ENCODE data around the gene GBX2. TPM values are rescaled to one million over a fixed set of nuclear protein-coding genes. Genes with fewer than 3 reads are reported as not detected.

GBX2 gene
- not detected for total RNA-seq
- long read RNA-seq, donor 1: 0 reads
- long read RNA-seq, donor 2: 0 reads

DNA sequence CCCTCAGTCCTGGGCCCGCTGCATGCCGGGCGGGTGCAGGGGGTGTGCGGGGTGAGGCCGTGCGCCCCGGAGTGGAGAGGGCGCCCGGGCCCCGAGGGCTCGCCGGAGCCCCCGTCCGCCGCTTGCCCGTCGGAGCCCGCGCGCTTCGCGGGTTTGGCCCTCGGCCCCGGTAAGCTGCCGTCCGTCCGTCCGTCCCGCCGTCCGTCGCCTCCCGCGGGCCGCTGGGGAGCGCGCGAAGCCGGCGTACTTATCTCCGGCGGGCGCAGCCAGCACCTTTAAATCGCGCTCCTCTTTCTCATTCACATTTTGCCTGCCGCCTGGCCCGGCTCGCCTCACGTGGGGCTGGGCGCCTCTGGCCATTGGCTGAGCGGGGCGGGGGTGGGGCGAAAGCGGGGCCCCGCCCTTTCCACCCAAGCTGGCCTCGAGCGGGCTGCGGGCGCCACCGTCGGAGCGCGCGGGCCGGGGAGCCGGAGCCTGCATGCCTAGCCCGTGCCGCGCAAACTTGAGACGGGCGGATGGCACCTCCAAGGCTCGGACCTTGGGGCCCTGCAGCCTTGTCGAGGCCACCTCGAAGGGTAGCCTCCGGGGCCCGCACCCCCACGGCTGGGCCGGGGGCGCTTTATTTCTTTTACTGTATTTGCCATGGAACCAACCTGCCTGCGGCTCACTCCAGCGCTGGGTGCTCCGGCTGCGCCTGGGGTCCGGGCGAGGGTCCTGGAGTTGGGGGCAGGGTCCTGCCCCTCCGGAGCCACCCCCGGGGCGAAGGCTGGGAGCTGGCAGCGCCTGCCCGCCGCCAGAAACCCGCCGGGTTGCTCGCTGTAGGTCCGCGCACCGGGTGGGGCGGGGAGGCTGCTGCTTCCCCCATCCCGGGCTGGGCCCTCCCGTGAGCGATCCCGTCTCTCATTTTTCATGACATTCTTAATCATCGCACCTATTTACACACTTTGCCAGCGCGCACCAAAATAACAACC, at the start of gene GBX2:
TSS of gene GBX2 (minus strand) at position 277 of the 971 bp plus-strand sequence. CDS start 415 bp downstream, outside the sequence.
- intact Hi-C loops (cut with DNase I): no loop called here
- DNase-seq (ENCODE audit: low spot score): no peak

DNA sequence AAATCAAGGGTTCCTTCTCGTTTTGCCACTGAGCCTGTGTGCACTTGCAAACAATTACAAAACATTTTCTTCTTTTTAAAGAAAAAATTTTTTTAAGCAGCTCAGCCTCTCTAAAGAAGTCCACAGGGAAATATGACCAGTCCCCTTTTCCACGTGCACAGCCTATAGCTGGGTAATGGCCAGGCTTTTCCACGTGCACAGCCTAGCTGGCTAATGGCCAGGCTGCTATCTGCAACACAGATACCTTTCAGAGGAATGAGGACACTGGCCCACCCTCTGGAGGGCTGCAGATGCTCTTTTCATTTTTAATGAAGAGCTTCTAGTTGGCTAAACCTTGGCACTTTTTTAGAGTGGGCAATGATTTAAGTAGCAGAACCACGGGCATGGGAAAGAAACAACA, 49.7 kb upstream of the GBX2 start:
- intact Hi-C loops (cut with DNase I): no loop called here
- no peak for DNase-seq (ENCODE audit: low spot score)

DNA sequence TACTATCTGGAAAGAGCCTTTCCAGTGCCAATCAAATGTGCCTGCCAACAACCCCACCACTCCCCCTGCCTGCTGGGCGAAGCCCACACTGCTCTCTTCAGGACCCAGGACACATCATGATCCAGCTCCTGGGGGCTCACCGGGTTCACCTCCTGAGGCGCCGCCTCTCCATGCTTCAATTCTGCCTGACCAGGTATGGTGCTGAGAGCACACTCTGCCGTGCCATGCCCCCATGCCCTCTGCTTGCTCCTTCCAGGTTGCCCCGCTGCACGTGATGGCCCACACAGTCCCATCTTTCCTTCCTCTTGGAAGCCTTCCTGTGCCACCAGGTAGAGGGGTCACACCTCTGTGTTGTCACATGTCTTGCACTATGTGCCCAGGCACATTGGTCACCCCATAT, 48.5 kb upstream of the GBX2 start:
- DNase-seq (ENCODE audit: low spot score): no peak
- intact Hi-C loops (cut with DNase I): loop anchor here in 1 of 2 donors (1.0 kb wide), 1 partner anchor 9 kb away; no protein-coding TSS in a partner anchor

DNA sequence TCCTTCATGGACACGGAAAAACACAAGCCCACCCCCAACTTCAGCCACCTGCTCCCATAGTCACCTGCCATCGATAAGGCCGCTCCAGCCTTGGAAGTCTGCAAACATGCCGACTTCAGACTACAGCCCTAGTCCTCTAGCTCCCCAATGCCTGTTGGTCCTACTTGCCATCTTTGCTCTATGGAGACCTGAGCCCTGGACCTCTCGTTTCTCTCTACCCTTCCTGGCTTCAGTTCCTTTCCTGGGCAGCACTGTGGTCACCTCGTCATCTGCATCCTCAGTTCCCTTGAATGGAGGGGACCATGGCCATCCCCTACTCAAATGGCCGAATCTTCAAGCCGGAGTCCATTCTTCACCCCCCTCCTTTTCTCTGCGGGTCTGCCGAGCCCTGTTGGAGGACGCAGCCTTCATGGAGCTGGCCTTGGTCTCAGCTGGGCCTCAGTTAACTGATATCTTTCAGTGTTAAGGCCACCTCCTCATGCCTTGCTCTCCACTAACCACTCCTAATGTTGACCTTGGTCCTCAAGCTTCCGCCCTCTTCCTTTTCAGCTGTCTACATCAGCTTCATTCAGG, 47.7 kb upstream of the GBX2 start:
- no peak for DNase-seq (ENCODE audit: low spot score)
- intact Hi-C loops (cut with DNase I): loop anchor here in 1 of 2 donors (1.0 kb wide), 1 partner anchor 9 kb away; no protein-coding TSS in a partner anchor

DNA sequence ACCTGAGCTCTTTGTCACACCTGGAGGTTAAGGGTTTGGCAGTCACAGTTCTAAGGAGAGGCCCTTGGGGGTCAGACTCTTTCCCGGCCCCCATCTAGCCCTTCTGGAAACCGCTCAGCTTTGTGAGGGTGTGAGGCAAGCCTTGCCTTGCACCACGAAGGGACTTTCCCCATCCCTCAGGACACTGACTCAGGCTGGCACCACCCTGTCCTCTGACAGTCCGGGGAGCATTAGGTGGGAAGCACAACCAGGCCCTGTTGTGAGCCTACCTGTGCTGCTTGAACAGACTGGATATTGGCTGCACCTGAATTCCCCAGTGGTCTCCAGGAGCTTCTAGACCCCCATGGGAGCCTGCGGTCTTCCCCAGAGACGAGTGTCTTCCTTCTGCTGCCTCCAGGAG, 47.0 kb upstream of the GBX2 start:
- intact Hi-C loops (cut with DNase I): no loop called here
- DNase-seq (ENCODE audit: low spot score): no peak

DNA sequence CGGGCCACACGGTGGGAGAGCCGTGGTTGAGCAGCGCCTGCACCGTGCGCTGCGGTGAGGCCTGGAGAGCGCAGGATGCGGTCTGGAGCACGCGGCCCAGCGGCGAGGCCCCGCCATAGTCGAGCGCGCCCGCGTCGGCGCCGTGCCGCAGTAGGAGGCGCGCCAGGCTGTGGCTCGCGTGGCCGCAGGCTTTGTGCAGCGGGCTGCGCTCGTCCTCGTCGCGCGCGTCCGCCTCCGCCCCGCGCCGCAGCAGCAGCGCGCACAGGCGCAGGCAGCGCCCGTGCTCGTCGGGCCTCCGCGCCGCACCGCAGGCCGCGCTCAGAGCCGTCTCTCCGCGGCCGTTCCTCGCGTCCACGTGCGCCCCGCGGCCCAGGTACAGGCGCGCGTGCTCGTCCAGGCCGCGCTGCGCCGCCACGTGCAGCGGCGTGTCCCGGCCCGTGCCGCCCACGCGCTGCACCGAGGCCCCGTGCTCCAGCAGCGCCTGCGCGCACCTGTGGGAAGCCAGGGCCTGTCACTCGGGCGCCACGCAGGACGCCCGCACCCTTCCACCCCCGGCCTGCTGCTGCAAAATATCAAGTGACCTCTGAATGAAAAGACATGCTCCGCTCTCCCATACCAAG, 46.3 kb upstream of the GBX2 start:
- intact Hi-C loops (cut with DNase I): no loop called here
- DNase-seq (ENCODE audit: low spot score): no peak

DNA sequence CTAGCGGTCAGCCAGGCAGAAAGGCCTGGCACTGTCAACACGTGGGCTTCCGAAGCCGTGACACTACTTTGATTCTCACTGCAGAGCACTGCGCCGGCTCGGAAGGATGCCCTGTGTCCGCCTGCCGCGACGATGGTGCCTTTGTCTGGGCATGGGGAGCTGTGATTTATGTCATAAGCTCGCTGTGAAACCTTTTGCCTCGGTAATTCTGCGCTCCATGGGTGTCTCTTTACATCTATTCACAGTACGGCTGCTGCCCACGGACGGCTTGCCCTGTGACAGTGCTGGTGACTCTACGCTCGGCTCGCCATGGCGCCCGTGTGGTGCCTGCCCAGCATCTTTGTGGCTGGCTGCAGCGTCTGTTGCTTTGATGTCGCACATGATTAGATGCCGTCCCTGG, 43.1 kb upstream of the GBX2 start:
- intact Hi-C loops (cut with DNase I): no loop called here
- no peak for DNase-seq (ENCODE audit: low spot score)

DNA sequence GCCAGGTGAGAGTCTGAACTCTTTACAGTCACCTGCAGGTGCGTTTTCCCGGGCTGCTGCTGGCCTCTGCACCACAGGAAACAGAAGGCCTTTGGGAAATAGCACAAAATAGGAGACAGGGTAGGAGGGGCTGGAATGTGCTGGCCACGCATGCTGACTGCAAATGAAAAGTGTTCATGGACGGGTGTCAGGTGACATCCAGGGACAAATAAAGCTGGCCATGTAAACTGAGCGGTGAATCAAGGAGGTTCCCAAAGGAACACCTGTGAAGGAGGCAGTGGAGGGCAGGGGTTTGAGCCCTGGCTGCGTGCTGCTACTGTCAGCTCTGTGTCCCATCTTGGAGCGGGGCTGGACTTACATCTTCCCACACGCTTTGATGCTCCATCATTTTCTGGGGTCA, 42.4 kb upstream of the GBX2 start:
- intact Hi-C loops (cut with DNase I): no loop called here
- no peak for DNase-seq (ENCODE audit: low spot score)

DNA sequence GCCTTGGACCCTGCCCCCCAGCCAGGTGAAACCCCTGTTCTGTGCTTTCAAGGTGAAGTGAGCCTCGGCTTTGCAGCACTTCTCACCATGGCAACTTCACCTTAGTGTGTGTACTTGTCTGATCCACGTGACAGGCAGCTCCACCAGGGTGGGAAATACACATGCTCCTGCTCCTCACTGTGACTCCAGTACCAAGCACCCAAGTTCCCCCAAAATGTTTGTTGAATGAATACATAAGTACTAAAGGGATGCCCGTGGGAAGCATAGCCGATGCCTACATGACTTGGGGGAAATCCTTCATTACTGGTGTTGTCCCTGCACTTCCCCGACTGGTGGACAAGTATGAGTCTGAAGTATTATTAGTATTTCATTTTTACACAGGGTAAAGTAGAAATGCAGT, 41.8 kb upstream of the GBX2 start:
- intact Hi-C loops (cut with DNase I): no loop called here
- no peak for DNase-seq (ENCODE audit: low spot score)

DNA sequence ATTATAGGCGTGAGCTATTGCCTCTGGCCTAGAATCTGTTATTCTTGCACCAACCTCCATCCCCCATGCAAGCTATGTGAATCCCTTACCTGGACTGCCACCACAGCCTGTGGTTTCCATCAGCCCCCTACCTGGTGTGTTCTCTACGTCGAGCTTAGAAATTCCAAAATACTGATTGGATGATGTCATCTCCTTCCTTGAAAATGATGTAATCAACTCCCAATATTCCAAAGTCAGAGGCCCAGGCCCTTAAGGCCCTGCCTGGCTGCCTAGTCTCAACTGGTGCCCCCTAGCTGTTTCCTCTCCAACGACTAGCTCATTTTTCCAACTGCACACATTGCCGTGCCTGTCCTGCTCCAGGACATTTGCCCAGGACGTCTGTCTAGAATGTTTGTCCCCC, 41.3 kb upstream of the GBX2 start:
- no peak for DNase-seq (ENCODE audit: low spot score)
- intact Hi-C loops (cut with DNase I): no loop called here

DNA sequence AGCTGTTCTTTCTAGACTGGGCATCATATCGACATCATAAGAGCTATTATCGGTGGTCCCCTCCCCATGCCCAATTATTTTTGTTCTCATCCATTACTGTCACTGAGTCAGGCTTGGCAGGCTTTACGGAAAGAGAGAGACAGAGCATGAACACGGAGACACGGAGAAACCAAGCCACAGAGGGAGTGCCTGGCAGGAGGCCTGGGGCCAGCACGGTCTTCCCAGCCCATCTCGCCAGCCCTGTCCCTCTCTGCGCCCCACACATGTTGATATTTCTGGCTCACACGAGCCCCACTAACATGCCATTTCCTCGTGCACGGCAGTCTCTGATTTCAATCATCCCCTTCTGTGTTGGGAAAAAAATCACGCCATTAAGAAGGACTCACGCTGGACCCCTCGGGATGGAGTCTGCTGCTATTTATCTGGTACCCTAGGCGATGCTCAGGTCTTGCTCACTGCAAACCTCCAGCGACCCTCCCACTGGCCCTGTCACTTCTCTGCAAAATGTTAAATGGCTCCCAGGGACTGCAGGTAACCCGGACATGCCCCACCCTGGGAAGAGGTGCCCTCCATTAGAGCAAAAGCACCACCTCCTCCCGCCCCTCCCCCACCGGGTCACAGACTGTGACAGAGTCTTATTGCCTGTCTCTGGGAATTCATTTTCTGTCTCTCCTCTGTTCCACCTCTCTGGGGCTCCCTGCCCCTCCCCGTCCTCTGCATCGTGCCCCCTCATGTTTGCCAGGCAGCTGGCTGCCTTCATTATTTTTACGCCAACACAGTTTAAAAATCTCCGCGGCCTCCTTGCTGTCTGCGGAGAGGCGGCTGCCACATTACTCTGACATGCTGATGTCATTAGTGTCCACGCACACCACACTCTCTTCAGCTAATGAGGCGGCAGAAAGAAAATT, 40.1 kb upstream of the GBX2 start:
- intact Hi-C loops (cut with DNase I): no loop called here
- no peak for DNase-seq (ENCODE audit: low spot score)

DNA sequence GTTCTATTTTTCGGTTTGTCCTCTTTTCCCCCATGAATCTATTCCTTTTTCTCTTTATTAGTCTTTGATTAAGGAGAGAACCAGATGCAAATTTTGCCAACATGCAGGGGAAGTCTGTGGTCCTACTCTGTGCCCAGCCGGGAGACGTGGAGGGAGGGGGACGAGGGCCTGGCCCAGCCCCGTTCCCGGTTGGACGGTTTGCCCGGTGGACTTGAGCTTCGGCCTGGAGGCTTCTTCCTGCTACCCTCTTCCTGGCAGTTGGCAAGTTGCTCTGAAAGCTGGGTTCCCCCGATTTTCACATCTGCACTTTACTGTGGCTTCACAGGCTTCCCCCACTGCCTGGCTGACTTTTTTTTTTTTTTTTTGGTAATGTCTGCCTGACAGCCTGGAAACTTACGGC, 39.3 kb upstream of the GBX2 start:
- intact Hi-C loops (cut with DNase I): no loop called here

DNA sequence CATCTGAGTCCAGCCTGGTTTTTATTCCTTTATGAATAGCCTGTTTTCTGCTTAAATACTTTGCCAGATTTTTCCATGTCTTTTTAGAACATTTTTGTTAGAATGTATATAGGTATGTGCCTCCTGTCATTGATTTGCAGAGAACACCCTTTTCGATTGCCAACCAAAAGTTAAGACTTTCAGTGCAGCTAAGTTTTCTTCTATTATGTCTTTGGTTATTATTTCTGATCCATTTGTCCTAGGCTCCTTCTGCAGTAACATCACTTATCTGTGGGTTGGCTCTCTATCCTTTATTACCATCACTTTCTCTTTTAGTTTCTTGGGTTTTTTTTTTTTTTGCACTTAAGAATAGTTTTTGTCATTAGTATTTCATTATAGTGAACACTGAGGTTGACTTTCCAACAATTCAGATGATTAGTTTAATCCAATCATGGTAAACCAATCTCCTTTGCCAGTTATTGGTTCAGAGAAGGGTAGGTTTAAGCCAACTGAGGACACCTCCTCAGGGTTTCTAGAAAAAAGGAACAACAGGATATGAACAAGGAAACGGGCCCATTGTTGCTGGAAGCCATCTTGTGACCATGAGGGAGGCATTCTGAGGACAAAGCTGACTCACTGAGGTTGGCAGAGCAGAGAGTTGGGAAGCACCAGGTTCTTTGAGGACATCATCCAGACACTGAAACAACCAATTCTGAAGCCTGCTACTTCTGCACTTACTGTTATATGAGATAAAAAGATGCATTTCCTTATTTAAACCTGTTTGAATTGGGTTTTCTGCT, 37.9 kb upstream of the GBX2 start:
- intact Hi-C loops (cut with DNase I): no loop called here
- no peak for DNase-seq (ENCODE audit: low spot score)

More for the DNA sequence above, 39.3 kb upstream of the GBX2 start:
- DNase-seq (ENCODE audit: low spot score): no peak

DNA sequence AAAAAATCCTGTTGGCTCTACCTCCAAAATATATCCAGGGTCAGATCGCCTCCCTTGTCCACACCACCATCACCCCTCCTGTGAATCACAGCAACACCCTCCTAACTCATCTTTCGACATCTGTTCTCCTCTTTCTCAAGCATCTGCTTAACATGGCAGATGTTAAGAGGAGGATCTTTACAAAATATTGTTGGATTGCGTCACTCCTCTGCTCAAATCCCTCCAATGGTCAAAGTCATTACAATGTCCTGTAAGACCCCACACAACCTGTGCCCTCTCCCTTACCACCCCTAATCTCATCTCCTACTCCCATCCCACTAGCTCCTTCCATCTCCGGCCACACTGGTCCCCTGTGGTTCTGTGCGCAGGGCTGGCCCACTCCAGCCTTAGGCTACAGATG, 36.8 kb upstream of the GBX2 start:
- intact Hi-C loops (cut with DNase I): no loop called here
- no peak for DNase-seq (ENCODE audit: low spot score)

DNA sequence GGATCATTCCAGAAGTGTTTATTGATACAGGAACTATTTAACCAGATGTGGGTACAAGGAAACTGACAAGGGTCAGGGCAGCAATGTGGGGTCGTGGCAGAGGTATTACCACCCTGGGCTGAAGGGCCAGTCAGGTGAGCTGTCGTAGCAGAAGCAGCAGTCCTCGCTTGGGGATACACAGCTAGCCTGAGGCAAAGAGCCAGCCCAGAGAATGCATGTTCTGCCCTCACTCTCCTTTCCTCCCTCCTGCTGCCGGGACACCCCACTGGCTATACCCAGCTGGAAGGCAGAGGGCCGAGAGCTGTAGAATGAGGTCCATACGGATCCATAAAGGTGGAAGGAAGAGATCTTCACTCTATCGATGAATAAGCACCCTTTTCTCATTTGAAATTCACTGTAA, 32.2 kb upstream of the GBX2 start:
- intact Hi-C loops (cut with DNase I): no loop called here
- DNase-seq (ENCODE audit: low spot score): no peak

DNA sequence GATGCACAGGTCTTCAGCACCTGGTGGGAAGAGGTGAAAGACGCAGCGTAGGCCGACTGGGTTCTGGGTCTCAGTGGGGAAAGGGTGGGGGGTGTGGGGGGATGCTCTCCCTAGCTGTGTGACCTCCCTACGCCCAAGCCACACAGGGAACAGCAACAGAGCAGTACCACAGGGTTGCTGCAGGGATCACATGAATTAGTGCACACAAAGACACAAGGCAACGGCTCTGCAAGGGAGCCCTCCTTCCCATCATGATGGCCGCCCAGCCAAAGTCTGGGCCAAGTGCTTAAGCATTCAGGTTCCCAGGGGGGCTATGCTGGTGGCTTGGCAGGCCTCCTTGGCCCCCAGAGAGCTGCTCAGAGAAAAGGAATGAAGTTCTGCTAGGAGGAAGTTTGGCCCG, 28.2 kb upstream of the GBX2 start:
- peak; percentile 51 for DNase-seq (ENCODE audit: low spot score)
- intact Hi-C loops (cut with DNase I): no loop called here

DNA sequence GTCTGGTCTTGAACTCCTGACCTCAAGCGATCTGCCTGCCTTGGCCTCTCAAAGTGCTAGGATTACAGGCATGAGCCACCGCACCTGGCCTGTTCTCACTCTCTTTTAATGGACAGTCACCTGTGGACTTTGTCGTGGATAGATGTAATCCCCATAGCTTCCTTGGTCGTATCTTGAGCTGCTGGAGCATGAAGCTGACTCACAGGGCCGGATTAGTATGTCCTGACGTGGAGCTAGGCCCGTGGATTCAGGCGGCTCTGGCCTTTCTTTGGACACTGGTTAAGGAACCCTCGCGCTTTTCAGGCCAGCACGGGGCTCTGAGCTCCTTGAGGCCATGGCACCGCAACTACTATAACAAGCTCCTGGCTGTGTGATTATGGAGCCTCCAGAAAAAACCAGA, 27.5 kb upstream of the GBX2 start:
- intact Hi-C loops (cut with DNase I): no loop called here
- DNase-seq (ENCODE audit: low spot score): peak; percentile 58

DNA sequence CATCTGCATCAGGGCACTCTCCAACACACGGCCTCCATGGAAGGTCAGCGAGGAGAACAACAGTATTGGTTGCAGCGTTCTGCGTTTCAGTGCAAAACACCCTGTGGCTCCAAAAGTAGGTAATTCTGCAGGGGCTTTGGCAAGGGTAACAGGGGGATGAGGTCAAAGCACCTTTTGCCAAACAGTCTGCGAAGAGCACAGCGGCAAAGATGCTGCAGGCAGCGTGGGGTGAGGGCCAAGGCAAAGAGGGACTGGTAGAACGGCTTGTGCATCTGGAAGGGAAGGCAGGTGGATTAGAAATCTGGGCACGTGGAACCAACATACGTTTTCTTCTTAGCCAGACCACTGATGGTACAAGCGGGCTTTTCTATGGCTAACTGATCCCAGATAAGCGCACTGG, 26.6 kb upstream of the GBX2 start:
- intact Hi-C loops (cut with DNase I): no loop called here
- peak; percentile 28 for DNase-seq (ENCODE audit: low spot score)

DNA sequence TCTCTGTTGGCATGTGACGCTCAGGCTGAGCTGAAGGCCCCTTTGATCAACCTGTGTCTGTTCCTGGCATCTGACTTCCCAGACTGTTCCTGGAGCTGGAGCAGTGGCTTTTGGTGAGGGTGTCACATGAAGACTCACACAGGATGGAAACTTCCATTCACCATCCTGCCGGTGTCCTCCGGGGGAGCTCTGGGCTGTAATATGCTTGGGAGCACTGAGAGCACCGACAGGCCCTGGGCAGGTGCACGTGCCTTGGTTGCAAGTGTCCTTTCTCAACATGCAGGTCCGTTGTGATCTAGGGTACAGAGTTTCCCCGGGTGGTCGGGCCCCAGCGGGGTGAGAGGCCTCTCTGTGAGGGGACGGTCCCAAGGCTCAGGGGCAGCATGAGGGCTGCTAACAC, 24.8 kb upstream of the GBX2 start:
- intact Hi-C loops (cut with DNase I): no loop called here
- no peak for DNase-seq (ENCODE audit: low spot score)

Data from posterior vena cava (tissue), 2 donors.